SH-SY5Y (cell line): ENCODE results near the gene MACROD2.

Source experiments
- GATA2 ChIP-seq: IDR thresholded peaks from 2 replicates; pipeline ENCODE4 v1.6.1; 2011; ENCODE audit warnings: mild to moderate bottlenecking, low read depth, low read length
- GATA3 ChIP-seq: IDR thresholded peaks from 2 replicates; pipeline ENCODE4 v1.6.1; 2011; ENCODE audit warnings: low read depth, mild to moderate bottlenecking, low read length, moderate library complexity

GRCh38 chr20:14649662-14650061 lies 654.3 kb downstream of the MACROD2 start:
- TF ChIP-seq GATA2 (no peak), GATA3 (no peak)
